ENCODE results near the gene FRRS1.

DNA sequence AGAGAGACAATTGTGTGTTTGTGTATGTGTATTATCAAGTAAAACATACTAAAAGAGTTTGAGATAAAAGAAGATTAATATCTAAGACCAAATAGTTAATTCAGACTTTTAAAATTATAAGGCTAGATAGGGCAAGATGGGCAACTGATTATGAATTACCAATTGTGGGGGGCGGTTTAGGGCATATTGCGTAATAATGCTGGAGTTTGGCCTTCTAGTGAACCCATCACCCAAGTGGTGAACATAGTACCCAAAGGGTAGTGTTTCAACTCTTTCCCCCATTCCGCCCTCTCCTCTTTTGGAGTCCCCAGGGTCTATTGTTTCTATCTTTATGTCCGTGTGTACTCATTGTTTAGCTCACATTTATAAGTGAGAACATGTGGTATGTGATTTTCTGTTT, 55.4 kb downstream of the FRRS1 start:
- TF ChIP-seq, protein P1, sequence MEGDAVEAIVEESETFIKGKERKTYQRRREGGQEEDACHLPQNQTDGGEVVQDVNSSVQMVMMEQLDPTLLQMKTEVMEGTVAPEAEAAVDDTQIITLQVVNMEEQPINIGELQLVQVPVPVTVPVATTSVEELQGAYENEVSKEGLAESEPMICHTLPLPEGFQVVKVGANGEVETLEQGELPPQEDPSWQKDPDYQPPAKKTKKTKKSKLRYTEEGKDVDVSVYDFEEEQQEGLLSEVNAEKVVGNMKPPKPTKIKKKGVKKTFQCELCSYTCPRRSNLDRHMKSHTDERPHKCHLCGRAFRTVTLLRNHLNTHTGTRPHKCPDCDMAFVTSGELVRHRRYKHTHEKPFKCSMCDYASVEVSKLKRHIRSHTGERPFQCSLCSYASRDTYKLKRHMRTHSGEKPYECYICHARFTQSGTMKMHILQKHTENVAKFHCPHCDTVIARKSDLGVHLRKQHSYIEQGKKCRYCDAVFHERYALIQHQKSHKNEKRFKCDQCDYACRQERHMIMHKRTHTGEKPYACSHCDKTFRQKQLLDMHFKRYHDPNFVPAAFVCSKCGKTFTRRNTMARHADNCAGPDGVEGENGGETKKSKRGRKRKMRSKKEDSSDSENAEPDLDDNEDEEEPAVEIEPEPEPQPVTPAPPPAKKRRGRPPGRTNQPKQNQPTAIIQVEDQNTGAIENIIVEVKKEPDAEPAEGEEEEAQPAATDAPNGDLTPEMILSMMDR (IDR thresholded peaks at IDR 0.05), result no peak
- no peak for TF ChIP-seq POLR2A (IDR thresholded peaks at IDR 0.05)
